Naive thymus-derived CD8-positive, alpha-beta T cell (primary cell): ENCODE data around the gene TMPRSS6. TPM values are rescaled to one million over a fixed set of nuclear protein-coding genes. Genes with fewer than 3 reads are reported as not detected.
A peak's percentile ranks its signal among the peaks of the same experiment; 100 is the strongest.

Experiments used
- ATAC-seq, 2 donors: fragments of 150-1000 bp; cut with Tn5 transposase in 1 of 2; sonication (Bioruptor Pico), chemical (Tn5 transposase) in 1 of 2; 1 replicate in 1 of 2; 2 replicates in 1 of 2; pipeline ENCODE4 v1.10.0; 2021; ENCODE audit warnings: mild to moderate bottlenecking in 2 of 2, moderate library complexity in 2 of 2
- POLR2A ChIA-PET: fragments of 350-600 bp; sonication (Branson Sonifier 250); formaldehyde crosslinking; loops from one replicate; lab custom pipeline; 2021; ENCODE audit warnings: antibody characterized with exemption; lab: Charles Lee
- DNase-seq, 10 donors: peaks; one replicate each; pipeline versions ENCODE4 v3.0.0 to v3.0.0-alpha.2; 2020 to 2022
- H3K27ac Mint-ChIP-seq, 10 donors: one replicate each; pipeline ENCODE4 v1.8.0; 2020 to 2022; ENCODE audit warnings: mild to moderate bottlenecking in 10 of 10, mixed read lengths in 10 of 10, moderate library complexity in 4 of 10, inconsistent platforms in 1 of 10
- H3K27me3 Mint-ChIP-seq, 5 donors: one replicate each; pipeline ENCODE4 v1.8.0; 2021 to 2022; ENCODE audit warnings: mixed read lengths in 5 of 5
- H3K36me3 Mint-ChIP-seq, 3 donors: one replicate each; pipeline ENCODE4 v1.8.0; 2020 to 2022; ENCODE audit warnings: mixed read lengths in 3 of 3, mild to moderate bottlenecking in 2 of 3, inconsistent platforms in 1 of 3
- H3K4me1 Mint-ChIP-seq, 4 donors: one replicate each; pipeline ENCODE4 v1.8.0; 2021 to 2022; ENCODE audit warnings: mixed read lengths in 4 of 4
- H3K4me3 Mint-ChIP-seq, 10 donors: one replicate each; pipeline ENCODE4 v1.8.0; 2020 to 2022; ENCODE audit warnings: mild to moderate bottlenecking in 10 of 10, mixed read lengths in 10 of 10, moderate library complexity in 6 of 10, inconsistent platforms in 1 of 10
- H3K9me3 Mint-ChIP-seq, 9 donors: one replicate each; pipeline ENCODE4 v1.8.0; 2020 to 2022; ENCODE audit warnings: mixed read lengths in 9 of 9, mild to moderate bottlenecking in 3 of 9, inconsistent platforms in 1 of 9, moderate library complexity in 1 of 9
- polyA plus RNA-seq, 3 donors: library from polyadenylated mRNA; unstranded; fragments of 300-500 nt; fragmentation: Illumina TruSeq; gene quantifications; one replicate each; pipeline ENCODE4 v1.2.3, GENCODE V29; 2021
- total RNA-seq, 8 experiments: library from RNA in 2 of 8; stranded (reverse) in 2 of 8; gene quantifications; one replicate each; pipeline ENCODE4 v1.2.3 and lab custom pipeline; 2021 to 2026

The TMPRSS6 gene
- total and polyA plus RNA-seq, 5 experiments from 2014 or later: 0.05 to 0.36 (median 0.09) TPM

DNA sequence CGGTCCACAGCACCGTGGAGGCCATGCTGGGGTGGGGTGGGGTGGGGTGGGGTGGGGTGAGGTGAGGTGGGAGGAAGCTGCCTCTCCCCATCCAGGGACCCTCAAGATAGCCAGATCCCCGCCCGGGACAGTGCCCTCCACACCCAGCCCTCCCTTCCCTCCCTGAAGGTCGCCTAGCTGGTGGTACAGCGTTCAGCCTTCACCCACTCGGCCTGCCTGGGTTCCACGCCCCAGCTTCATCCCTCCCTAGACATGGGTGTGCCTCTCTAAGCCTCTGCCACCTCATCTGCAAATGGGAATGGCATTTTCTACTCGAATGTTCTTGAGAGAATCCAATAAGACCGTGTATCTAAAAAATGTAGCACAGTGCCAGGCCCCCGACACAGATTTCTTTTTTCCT is 40.2 kb downstream of the TMPRSS6 start:
- POLR2A ChIA-PET: no interaction called here
- Mint-ChIP-seq H3K4me3 (no peak overlapping the region), H3K36me3 (no peaks in the 10 kb centered on the region), H3K9me3 (no peaks in the 10 kb centered on the region), H3K27ac (peak overlapping the region in 2 of 10 donors; percentile 14 to 29), H3K4me1 (peaks cover 3 to 14% (median 11%) of the 10 kb centered on the region in 4 donors), H3K27me3 (peaks cover 2 to 19% (median 10%) of the 10 kb centered on the region in 5 donors)
- ATAC-seq (peak in 1 of 2 donors; percentile 20), DNase-seq (no peak)

DNA sequence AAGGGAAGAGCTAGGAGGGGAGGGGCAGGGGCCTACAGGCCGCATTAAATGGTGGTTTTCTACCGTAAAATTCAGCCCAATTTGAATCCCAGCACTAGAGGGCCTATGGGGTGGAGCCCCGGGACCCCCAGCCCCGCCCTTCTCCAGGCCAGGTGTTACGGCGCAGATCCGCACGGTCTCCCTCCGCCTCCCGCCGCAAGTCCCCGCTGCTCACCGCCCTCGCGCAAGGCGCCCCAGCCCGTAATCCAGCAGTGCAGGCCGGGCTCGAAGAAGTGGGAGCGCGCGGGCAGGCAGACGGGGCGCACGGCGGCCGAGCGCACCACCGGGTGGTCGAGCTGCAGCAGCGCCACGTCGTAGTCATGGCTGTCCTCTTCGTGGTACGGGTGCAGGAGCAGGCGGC is 40.7 kb downstream of the TMPRSS6 start:
- no peaks in the 10 kb centered on the region for H3K9me3 Mint-ChIP-seq
- ATAC-seq (peak; percentile 45 to 50), DNase-seq (no peak)
- H3K4me1 Mint-ChIP-seq: peaks cover 5 to 17% (median 14%) of the 10 kb centered on the region in 4 donors
- peak overlapping the region in 1 of 10 donors; percentile 29 for H3K4me3 Mint-ChIP-seq
- H3K36me3 Mint-ChIP-seq: no peaks in the 10 kb centered on the region
- POLR2A ChIA-PET: interaction anchor here (1.0 kb wide), 1 partner anchor 93 kb away, joined by 3 read pairs; no protein-coding TSS in a partner anchor
- H3K27ac Mint-ChIP-seq: no peak overlapping the region
- peaks cover 2 to 19% (median 10%) of the 10 kb centered on the region in 5 donors for H3K27me3 Mint-ChIP-seq

DNA sequence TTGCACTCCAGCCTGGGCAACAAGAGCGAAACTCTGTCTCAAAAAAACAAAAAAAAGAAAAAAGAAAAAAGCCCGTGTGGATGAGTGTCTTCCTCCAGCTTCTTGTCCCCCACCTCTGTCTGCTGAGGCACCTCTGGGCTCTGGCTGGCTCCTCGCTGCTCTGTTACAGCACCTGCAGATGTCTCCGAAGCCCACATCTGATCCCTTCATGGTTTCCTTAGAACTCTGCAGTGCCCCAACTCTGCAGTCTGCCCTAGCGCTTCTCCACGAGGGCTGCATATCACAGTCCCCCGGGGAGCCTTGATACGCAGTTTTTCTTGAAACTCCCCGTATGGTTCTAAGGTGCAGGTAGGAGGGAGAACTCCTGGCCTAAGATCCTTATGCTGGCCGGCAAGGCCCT is 42.1 kb downstream of the TMPRSS6 start:
- H3K9me3 Mint-ChIP-seq: no peaks in the 10 kb centered on the region
- H3K27ac Mint-ChIP-seq: peak overlapping the region in 1 of 10 donors; percentile 18
- ATAC-seq (no peak), DNase-seq (no peak)
- POLR2A ChIA-PET: no interaction called here
- H3K4me3 Mint-ChIP-seq: no peak overlapping the region
- H3K36me3 Mint-ChIP-seq: no peaks in the 10 kb centered on the region
- peaks cover 2 to 19% (median 10%) of the 10 kb centered on the region in 5 donors for H3K27me3 Mint-ChIP-seq
- H3K4me1 Mint-ChIP-seq: peaks cover 8 to 30% (median 23%) of the 10 kb centered on the region in 4 donors

DNA sequence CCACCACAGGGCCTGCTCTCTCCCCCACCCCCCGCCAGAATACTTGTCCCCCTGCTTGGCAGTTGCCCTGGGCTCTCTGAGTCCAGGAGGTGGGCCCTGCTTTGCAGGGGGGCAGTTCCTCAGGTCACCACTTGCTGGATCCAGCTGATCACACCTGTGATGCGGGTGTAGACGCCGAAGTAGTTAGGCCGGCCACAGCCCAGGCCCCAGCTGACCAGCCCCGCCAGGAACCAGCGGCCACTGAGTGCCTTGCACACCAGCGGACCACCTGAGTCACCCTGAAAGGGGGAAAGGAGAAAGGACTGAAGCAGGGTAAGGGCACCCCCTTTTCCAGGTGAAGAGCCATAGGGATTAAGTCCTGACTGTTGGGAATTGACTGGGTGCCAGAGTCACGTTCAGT is 43.6 kb downstream of the TMPRSS6 start:
- H3K27me3 Mint-ChIP-seq: peaks cover 2 to 19% (median 10%) of the 10 kb centered on the region in 5 donors
- H3K27ac Mint-ChIP-seq: no peak overlapping the region
- no peaks in the 10 kb centered on the region for H3K9me3 Mint-ChIP-seq
- peaks cover 8 to 31% (median 23%) of the 10 kb centered on the region in 4 donors for H3K4me1 Mint-ChIP-seq
- H3K36me3 Mint-ChIP-seq: no peaks in the 10 kb centered on the region
- H3K4me3 Mint-ChIP-seq: no peak overlapping the region
- POLR2A ChIA-PET: no interaction called here
- DNase-seq: no peak
- ATAC-seq: no peak

DNA sequence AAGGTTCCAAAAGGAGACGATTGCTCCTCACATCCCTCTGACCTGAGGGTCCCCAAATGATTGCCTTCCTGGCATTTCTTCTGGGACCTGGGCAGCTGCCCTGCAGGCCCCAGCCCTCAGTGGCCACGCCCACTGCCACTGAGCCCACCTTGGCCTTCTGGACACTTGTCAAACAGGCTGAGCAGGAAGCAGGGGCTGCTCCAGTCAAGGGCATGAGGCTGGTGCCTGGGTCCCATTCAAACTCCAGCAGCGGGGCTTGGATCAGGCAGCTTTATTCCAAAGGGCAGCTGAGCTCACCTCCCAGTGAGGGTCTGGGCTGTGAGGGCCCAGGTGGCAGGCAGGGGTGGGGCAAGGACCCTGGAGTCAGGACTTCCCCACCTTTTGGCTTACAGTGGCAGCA is 44.3 kb downstream of the TMPRSS6 start:
- no peak overlapping the region for H3K4me3 Mint-ChIP-seq
- H3K27ac Mint-ChIP-seq: no peak overlapping the region
- peaks cover 0 to 3% (median 0%) of the 10 kb centered on the region in 3 donors for H3K36me3 Mint-ChIP-seq
- POLR2A ChIA-PET: no interaction called here
- ATAC-seq (no peak), DNase-seq (no peak)
- H3K27me3 Mint-ChIP-seq: peaks cover 2 to 19% (median 10%) of the 10 kb centered on the region in 5 donors
- H3K9me3 Mint-ChIP-seq: no peaks in the 10 kb centered on the region
- H3K4me1 Mint-ChIP-seq: peaks cover 8 to 36% (median 23%) of the 10 kb centered on the region in 4 donors

DNA sequence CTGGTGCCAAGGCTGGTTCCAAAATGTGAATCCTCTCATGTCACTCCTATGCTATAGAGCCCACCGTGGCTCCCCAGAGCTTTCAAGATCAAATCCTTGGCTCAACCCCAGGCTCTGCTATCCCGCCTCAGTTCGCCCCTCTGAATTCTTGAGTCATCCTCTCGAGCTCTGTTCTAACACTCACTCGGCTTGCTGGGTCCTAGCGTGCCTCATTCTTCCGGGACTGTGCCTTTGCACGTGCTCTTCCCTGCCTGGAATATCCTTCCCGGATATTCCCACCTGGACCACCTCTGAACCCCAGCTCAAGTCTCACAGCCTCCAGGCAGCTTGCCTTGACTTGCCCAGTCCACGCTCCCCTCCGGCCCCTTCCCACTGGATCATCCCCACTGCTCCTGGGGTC is 45.0 kb downstream of the TMPRSS6 start:
- H3K27me3 Mint-ChIP-seq: peaks cover 0 to 12% (median 8%) of the 10 kb centered on the region in 5 donors
- H3K9me3 Mint-ChIP-seq: no peaks in the 10 kb centered on the region
- peaks cover 0 to 3% (median 0%) of the 10 kb centered on the region in 3 donors for H3K36me3 Mint-ChIP-seq
- H3K27ac Mint-ChIP-seq: peak overlapping the region in 2 of 10 donors; percentile 71 to 86
- peaks cover 8 to 36% (median 21%) of the 10 kb centered on the region in 4 donors for H3K4me1 Mint-ChIP-seq
- peak overlapping the region in 1 of 10 donors; percentile 54 for H3K4me3 Mint-ChIP-seq
- ATAC-seq (no peak), DNase-seq (no peak)
- POLR2A ChIA-PET: no interaction called here

DNA sequence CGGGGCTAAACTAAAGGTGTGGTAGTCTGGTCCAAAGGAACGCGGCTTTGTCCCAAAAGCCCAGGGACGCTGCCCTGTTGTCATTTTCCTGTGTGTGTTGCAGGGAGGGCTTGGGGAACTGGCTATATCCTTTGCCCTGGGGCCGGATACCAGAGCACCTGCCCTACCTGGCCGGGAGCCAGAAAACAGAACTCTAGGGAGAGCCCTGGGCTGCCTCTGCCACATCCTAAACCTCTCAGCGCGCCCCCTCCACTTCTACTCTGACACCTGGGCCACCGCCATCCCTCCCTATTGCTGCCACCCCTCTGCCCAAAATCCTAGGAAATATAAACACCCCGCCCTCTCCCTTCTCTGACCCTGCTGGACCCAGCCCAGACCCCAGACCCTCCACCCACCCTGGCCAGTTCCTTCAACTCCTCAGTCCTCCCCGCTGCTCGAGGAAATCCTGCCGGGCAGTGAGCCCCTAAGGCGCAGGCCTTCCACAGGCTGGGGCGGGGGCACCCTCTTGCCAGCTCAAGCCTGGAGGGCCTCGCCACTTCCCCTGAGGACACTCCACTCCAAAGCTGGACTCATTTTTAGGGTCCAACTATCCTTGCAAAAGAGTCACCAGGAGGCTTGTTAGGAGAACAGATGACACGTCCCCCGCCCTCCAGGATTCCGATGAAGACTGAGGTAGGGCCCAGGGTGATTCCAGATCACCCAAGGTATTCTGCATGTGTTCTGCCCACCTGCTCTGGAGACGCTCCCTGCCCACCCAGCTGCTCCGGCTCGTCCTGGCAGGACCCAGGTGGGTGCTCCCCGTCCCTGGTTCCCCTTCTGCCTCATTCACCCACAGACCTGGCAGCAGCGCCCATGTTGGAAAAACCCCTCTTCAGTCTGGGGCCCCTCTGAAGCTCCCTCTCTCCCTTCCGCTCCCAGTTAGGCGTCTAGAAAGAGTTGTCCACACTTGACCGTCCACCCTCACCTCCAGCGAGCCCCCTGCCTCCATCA is 45.8 kb downstream of the TMPRSS6 start:
- ATAC-seq (peak; percentile 69 to 77), DNase-seq (peak in 7 of 10 donors; percentile 14 to 75 (median 44))
- H3K4me3 Mint-ChIP-seq: peak overlapping the region in 1 of 10 donors; percentile 20
- H3K9me3 Mint-ChIP-seq: no peaks in the 10 kb centered on the region
- POLR2A ChIA-PET: no interaction called here
- peak overlapping the region in 6 of 10 donors; percentile 41 to 87 (median 61) for H3K27ac Mint-ChIP-seq
- H3K27me3 Mint-ChIP-seq: peaks cover 0 to 10% (median 8%) of the 10 kb centered on the region in 5 donors
- peaks cover 6 to 36% (median 19%) of the 10 kb centered on the region in 4 donors for H3K4me1 Mint-ChIP-seq
- peaks cover 0 to 6% (median 0%) of the 10 kb centered on the region in 3 donors for H3K36me3 Mint-ChIP-seq

DNA sequence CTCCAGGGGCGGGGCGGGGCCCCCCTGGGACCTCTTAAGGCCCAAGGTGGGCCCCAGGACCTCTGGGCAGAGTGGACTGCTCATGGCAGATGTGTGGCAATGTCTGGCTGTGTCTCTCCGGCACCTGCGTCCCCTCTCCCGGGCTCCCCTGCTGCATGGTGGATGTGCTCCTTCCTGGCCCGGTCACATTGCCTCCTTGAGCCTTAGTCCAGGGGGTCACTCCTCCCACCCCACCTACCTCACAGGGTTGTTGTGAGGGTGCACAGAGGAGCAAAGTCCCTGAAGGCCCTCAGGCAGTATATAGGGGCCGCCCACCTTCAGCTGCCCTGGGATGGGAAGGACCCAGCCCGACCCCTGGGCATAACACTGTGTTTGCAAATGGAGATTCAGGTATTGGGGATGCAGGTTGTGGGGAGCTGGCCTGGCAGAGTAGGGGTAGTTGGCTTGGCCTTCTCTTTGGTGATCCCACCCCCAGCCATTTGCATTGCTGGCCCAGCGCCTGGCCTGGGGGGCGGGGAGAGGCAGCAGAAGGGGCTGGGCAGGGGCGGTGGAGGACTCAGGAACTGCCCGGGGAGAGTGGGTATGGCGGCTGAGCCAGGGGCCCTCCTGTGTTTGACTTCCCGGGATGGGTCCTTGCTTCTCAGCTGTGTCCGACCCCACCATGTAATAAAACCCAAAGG is 46.7 kb downstream of the TMPRSS6 start:
- Mint-ChIP-seq H3K27me3 (peaks cover 0 to 4% (median 3%) of the 10 kb centered on the region in 5 donors), H3K9me3 (no peaks in the 10 kb centered on the region), H3K27ac (peak overlapping the region in 2 of 10 donors; percentile 63 to 87), H3K4me3 (peak overlapping the region in 1 of 10 donors; percentile 20), H3K4me1 (peaks cover 6 to 32% (median 15%) of the 10 kb centered on the region in 4 donors), H3K36me3 (peaks cover 0 to 7% (median 0%) of the 10 kb centered on the region in 3 donors)
- DNase-seq: no peak
- POLR2A ChIA-PET: no interaction called here
- ATAC-seq: no peak

DNA sequence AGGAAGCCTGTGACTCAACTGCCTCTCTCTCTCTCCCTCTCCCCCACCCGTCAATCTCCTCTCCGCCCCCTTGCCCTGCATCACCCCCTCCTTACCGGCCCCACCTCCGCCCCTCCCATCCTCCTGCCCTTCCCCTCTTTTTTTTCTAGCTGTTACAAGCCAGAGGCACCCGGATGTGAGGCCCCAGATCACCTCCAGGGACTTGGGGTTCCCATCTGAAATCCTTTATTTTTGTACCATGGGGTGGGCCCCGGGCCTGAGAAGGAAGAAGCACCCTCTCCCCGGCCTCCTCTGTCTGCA is 47.2 kb downstream of the TMPRSS6 start:
- Mint-ChIP-seq H3K27me3 (no peaks in the 10 kb centered on the region), H3K4me3 (no peak overlapping the region), H3K9me3 (no peaks in the 10 kb centered on the region), H3K36me3 (peaks cover 0 to 11% (median 0%) of the 10 kb centered on the region in 3 donors), H3K4me1 (peaks cover 6 to 27% (median 12%) of the 10 kb centered on the region in 4 donors), H3K27ac (no peak overlapping the region)
- POLR2A ChIA-PET: no interaction called here
- ATAC-seq (no peak), DNase-seq (no peak)

DNA sequence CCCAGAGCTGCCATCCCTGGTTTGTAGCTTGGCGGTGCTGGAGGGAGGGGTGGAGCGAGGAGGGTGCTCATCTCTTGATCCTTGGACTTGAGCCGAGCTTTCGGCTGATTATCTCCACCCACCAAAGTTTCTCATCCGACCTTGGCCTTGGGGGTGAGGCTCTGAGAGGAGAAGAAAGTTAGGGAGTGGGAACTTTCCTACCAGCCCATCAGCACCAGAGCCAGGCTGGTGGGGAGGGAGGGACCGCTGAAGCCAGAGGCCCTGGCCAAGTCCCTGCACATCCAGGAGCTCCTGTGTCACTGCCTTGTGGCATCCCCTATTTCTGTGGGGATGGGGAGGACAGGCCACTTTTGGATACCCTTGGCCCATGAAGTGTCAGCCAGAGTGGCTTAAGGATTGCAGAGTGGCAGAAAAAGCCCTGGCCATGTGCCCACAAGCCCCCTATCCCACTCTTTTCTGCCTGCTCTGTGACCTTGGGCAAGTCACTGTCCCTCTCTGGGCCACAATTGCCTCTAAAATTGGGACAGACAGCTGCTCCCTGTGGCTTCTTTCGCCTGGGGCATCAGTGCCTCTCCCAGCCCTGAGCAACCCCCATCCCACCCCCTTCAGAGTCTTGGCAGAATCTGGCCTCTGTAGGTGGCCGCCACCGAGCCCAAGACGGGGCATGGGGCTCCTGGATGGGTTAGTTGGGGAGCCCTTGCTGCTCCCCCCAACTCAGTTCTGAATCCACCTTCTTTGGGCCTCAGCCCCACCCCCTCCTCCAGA is 47.7 kb downstream of the TMPRSS6 start:
- Mint-ChIP-seq H3K4me1 (peaks cover 6 to 27% (median 13%) of the 10 kb centered on the region in 4 donors), H3K27ac (peak overlapping the region in 1 of 10 donors; percentile 75), H3K36me3 (peaks cover 0 to 11% (median 0%) of the 10 kb centered on the region in 3 donors), H3K4me3 (no peak overlapping the region), H3K9me3 (no peaks in the 10 kb centered on the region), H3K27me3 (no peaks in the 10 kb centered on the region)
- DNase-seq (no peak), ATAC-seq (no peak)
- POLR2A ChIA-PET: no interaction called here

DNA sequence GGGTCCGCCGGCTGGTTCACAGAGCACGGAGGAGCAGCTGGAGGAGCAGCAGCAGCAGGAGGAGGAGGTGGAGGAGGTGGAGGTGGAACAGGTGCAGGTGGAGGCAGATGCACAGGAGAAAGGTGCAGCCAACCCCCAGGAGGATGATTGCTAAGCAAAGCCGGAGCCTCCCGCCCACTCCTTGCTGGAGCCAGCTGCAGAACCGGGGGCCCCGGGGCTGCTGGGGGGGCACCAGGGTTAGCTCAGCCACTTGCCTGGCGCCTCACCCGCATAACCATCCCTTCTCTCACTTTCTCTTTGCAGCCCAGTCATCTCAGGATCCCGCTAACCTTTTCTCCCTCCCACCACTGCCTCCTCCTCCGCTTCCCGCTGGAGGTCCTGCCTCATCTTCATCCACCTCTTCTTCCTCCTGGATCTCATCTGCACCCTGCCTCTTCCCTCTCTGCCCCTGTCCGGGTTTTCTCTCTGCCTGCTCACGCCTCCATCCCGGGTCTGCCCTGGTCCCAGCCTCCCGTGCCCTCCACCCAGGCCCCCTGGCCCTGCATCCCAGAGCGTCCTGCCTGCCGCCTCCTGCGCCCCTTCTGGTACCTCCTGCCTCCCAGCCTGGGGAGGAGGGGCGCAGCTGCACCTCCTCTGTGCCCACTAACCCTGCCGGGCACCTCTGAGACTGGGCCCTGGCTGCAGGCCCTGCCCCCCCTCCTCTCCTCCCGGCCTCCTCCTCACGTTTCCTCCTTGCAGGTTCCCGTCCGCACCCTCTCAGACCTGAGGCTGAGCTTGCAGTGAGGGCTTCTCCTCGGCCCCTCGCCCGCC is 48.5 kb downstream of the TMPRSS6 start:
- ATAC-seq: no peak
- POLR2A ChIA-PET: no interaction called here
- Mint-ChIP-seq H3K9me3 (no peaks in the 10 kb centered on the region), H3K4me1 (peaks cover 6 to 27% (median 13%) of the 10 kb centered on the region in 4 donors), H3K4me3 (no peak overlapping the region), H3K36me3 (peaks cover 0 to 16% (median 4%) of the 10 kb centered on the region in 3 donors), H3K27ac (peak overlapping the region in 2 of 10 donors; percentile 49 to 75), H3K27me3 (no peaks in the 10 kb centered on the region)
- no peak for DNase-seq
